ENCODE data around the gene ZEB1. TPM values are rescaled to one million over a fixed set of nuclear protein-coding genes. Genes with fewer than 3 reads are reported as not detected.

Gene ZEB1
- polyA plus RNA-seq, 1 donor from 2014 or later, result 18.0 TPM

DNA sequence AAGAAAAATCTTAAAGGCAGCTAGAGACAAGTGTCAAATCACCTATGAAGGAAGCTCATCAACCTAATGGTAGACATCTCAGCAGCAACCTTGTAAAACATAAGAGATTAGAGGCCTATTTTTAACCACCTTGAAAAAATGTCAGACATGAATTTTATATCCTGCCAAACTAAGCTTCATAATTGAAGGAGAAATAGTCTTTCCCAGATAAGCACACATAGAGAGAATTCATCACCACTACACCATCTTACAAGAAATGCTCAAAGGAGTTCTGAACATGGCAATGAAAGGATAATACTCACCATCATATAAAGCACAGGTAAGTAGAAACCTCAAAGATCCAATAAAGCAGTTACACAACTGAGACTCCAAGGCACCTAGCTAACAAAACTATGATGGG lies 156.5 kb downstream of the ZEB1 start:
- H3K4me3 ChIP-seq (ENCODE audit: low read length), result no peak overlapping the region
- no peaks in the 10 kb centered on the region for H3K9me2 ChIP-seq (ENCODE audit: insufficient read depth, low read length)
- H3F3A ChIP-seq (ENCODE audit: insufficient read depth, low read length, poor library complexity, severe bottlenecking), result no peaks in the 10 kb centered on the region
- peaks cover 10% of the 10 kb centered on the region for H3K9me3 ChIP-seq (ENCODE audit: low read length)
- no peaks in the 10 kb centered on the region for H4K20me1 ChIP-seq (ENCODE audit: insufficient read depth)
- TF ChIP-seq TAF1 (IDR thresholded peaks at IDR 0.05; ENCODE audit: low read depth) (no peak), MXI1 (conservative IDR thresholded peaks at IDR 0.05; ENCODE audit: poor library complexity, severe bottlenecking) (no peak), POLR2AphosphoS5 (IDR thresholded peaks at IDR 0.05) (no peak), EZH2 (IDR thresholded peaks at IDR 0.05; ENCODE audit: borderline replicate concordance, insufficient read depth, low read length, poor library complexity, severe bottlenecking) (no peak), RAD21 (conservative IDR thresholded peaks at IDR 0.05) (no peak), SMC3 (conservative IDR thresholded peaks at IDR 0.05; ENCODE audit: poor library complexity) (no peak), EP300 (conservative IDR thresholded peaks at IDR 0.05; ENCODE audit: poor library complexity, severe bottlenecking) (no peak)
- TF ChIP-seq, protein P1, sequence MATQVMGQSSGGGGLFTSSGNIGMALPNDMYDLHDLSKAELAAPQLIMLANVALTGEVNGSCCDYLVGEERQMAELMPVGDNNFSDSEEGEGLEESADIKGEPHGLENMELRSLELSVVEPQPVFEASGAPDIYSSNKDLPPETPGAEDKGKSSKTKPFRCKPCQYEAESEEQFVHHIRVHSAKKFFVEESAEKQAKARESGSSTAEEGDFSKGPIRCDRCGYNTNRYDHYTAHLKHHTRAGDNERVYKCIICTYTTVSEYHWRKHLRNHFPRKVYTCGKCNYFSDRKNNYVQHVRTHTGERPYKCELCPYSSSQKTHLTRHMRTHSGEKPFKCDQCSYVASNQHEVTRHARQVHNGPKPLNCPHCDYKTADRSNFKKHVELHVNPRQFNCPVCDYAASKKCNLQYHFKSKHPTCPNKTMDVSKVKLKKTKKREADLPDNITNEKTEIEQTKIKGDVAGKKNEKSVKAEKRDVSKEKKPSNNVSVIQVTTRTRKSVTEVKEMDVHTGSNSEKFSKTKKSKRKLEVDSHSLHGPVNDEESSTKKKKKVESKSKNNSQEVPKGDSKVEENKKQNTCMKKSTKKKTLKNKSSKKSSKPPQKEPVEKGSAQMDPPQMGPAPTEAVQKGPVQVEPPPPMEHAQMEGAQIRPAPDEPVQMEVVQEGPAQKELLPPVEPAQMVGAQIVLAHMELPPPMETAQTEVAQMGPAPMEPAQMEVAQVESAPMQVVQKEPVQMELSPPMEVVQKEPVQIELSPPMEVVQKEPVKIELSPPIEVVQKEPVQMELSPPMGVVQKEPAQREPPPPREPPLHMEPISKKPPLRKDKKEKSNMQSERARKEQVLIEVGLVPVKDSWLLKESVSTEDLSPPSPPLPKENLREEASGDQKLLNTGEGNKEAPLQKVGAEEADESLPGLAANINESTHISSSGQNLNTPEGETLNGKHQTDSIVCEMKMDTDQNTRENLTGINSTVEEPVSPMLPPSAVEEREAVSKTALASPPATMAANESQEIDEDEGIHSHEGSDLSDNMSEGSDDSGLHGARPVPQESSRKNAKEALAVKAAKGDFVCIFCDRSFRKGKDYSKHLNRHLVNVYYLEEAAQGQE (IDR thresholded peaks at IDR 0.05; ENCODE audit: borderline replicate concordance), result no peak
- TF ChIP-seq, protein P2, sequence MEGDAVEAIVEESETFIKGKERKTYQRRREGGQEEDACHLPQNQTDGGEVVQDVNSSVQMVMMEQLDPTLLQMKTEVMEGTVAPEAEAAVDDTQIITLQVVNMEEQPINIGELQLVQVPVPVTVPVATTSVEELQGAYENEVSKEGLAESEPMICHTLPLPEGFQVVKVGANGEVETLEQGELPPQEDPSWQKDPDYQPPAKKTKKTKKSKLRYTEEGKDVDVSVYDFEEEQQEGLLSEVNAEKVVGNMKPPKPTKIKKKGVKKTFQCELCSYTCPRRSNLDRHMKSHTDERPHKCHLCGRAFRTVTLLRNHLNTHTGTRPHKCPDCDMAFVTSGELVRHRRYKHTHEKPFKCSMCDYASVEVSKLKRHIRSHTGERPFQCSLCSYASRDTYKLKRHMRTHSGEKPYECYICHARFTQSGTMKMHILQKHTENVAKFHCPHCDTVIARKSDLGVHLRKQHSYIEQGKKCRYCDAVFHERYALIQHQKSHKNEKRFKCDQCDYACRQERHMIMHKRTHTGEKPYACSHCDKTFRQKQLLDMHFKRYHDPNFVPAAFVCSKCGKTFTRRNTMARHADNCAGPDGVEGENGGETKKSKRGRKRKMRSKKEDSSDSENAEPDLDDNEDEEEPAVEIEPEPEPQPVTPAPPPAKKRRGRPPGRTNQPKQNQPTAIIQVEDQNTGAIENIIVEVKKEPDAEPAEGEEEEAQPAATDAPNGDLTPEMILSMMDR (IDR thresholded peaks at IDR 0.05; ENCODE audit: poor library complexity, severe bottlenecking), result no peak
- no peak overlapping the region for H2AFZ ChIP-seq (ENCODE audit: low read depth, low read length)
- H3K9ac ChIP-seq (ENCODE audit: low read length), result no peak overlapping the region
- H3K4me2 ChIP-seq (ENCODE audit: low read length), result no peak overlapping the region
- peaks cover 3% of the 10 kb centered on the region for H3K79me2 ChIP-seq (replicated peaks; ENCODE audit: insufficient read depth, low read length)
- H3K27ac ChIP-seq (ENCODE audit: low read length), result no peak overlapping the region
- no peaks in the 10 kb centered on the region for H3K27me3 ChIP-seq (ENCODE audit: insufficient read depth, low read depth, low read length)
- peaks cover 6% of the 10 kb centered on the region for H3K36me3 ChIP-seq (ENCODE audit: insufficient read depth, low read length)

DNA sequence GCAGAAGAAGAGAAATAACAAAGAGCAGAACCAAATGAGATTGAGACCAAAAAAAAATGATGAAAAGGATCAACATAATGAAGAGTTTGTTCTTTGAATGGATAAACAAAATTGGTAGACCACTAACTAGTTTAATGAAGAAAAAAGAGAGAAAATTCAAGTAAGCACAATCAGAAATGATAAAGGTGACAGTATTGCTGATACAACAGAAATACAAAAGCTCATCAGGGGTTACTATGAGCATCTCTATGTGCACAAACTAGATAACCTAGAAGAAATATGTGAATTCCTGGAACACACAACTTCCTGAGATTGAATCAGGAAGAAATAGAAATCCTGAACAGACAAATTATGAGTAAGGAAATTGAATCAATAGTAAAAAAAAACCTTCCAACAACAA lies 157.1 kb downstream of the ZEB1 start:
- Histone ChIP-seq H3K27ac (ENCODE audit: low read length) (no peak overlapping the region), H3K79me2 (replicated peaks; ENCODE audit: insufficient read depth, low read length) (peaks cover 6% of the 10 kb centered on the region), H3K27me3 (ENCODE audit: insufficient read depth, low read depth, low read length) (no peaks in the 10 kb centered on the region), H3F3A (ENCODE audit: insufficient read depth, low read length, poor library complexity, severe bottlenecking) (no peaks in the 10 kb centered on the region), H3K9me3 (ENCODE audit: low read length) (peaks cover 10% of the 10 kb centered on the region), H3K36me3 (ENCODE audit: insufficient read depth, low read length) (peaks cover 6% of the 10 kb centered on the region), H3K9ac (ENCODE audit: low read length) (no peak overlapping the region), H3K4me3 (ENCODE audit: low read length) (no peak overlapping the region), H2AFZ (ENCODE audit: low read depth, low read length) (no peak overlapping the region), H3K4me2 (ENCODE audit: low read length) (no peak overlapping the region), H3K9me2 (ENCODE audit: insufficient read depth, low read length) (no peaks in the 10 kb centered on the region), H4K20me1 (ENCODE audit: insufficient read depth) (no peaks in the 10 kb centered on the region)
- TF ChIP-seq EZH2 (IDR thresholded peaks at IDR 0.05; ENCODE audit: borderline replicate concordance, insufficient read depth, low read length, poor library complexity, severe bottlenecking), result no peak
- no peak for TF ChIP-seq POLR2AphosphoS5 (IDR thresholded peaks at IDR 0.05)
- no peak for TF ChIP-seq MXI1 (conservative IDR thresholded peaks at IDR 0.05; ENCODE audit: poor library complexity, severe bottlenecking)
- TF ChIP-seq TAF1 (IDR thresholded peaks at IDR 0.05; ENCODE audit: low read depth), result no peak
- TF ChIP-seq, protein P1 (IDR thresholded peaks at IDR 0.05; ENCODE audit: borderline replicate concordance), result no peak
- TF ChIP-seq, protein P2 (IDR thresholded peaks at IDR 0.05; ENCODE audit: poor library complexity, severe bottlenecking), result no peak

Data from neural cell (in vitro differentiated cells).